CD4-positive, alpha-beta T cell treated with Interleukin-17A for 1 hour (primary cell): ENCODE data around the gene BNC2.

Experiments used
- DNase-seq: peaks from one replicate; pipeline ENCODE4 v3.0.0-alpha.2; 2020

The BNC2 gene

GRCh38 chr9:16664211-16664610 is 206.3 kb downstream of the BNC2 start:
- no peak for DNase-seq

GRCh38 chr9:16661816-16662215 is 208.7 kb downstream of the BNC2 start:
- no peak for DNase-seq

DNA sequence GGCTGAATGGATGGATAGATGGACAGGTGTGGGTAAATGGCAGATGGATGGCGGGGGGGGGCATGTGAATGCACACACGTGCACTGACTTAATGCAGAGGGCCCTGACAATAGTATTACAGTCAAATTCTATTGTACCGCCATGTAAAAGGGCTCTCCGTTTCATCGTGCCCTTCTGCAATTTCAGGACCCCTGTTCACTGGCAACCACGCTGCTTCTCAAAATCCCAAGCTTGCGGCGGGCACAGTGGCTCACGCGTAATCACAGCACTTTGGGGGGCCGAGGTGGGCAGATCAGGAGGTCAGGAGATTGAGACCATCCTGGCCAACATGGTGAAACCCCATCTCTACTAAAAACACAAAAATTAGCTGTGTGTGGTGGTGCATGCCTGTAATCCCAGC is 211.4 kb downstream of the BNC2 start:
- no peak for DNase-seq

- DNase-seq, result no peak
Measured at GRCh38 chr9:16656432-16657169, 213.9 kb downstream of the BNC2 start.

GRCh38 chr9:16654596-16655126 is 215.8 kb downstream of the BNC2 start:
- no peak for DNase-seq

GRCh38 chr9:16653491-16654399 is 216.7 kb downstream of the BNC2 start:
- DNase-seq, result no peak

GRCh38 chr9:16652582-16652981 is 217.9 kb downstream of the BNC2 start:
- DNase-seq, result no peak

DNA sequence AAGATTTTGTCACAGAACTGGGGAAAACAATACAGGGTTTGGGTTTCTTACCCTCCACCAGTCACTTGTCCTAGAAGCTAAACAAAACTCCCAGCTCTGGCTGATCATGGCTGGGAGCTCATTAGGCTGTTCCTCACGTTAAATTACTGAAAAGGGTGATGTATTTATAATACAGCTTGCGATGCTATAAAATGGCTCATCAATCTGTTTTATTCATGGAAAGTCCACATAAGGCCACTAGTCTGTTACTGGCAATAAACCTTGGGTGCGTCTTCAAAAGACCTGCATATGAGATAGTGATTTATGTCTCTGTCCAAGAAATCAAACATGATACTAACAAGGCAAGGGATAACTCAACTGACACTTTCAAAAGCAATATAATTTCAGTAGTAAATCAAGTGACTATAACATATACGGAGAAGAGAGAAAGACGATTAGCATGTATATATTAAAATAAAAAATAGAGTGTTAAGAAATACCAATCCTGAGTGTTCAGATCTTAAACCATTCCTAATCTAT is 219.0 kb downstream of the BNC2 start:
- DNase-seq, result no peak

DNA sequence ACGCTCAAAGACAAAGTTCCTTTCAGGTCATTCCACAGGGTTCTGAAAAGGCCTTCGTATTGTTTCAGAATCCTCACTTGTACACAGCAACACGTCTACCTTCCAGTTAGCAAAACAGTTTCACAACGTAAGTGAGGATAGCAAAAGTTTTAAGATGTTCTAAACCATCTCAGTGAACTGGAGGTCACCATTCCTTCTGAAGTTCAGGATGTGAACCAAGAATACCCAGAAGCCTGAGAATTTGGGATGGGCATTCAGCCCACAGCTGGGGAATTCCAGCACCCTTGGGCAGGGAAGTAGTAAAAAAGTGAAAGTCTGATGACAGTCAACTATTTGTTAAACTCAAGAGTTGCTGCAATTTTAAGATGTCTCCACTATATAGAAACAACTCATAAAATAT is 224.5 kb downstream of the BNC2 start:
- DNase-seq, result no peak

GRCh38 chr9:16642421-16643109 is 227.9 kb downstream of the BNC2 start:
- no peak for DNase-seq

DNA sequence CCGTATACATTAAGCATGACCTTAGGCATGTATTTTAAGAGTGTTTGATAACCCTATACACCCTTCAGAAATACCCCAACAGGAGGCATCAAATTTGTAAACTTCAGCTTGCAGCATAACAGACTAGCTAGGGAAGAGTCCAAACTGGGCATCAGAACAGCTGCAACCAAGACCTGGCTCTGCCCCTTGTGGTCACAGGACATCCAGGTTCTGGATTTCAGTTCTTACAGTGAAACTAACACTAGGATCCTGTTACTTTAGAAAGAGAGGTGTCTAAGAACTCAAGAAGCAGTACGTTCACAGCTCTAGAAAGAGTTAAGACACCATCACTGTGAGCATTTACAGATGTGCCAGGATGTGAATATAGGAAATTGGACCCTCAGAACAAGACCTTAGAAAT is 229.8 kb downstream of the BNC2 start:
- no peak for DNase-seq

DNA sequence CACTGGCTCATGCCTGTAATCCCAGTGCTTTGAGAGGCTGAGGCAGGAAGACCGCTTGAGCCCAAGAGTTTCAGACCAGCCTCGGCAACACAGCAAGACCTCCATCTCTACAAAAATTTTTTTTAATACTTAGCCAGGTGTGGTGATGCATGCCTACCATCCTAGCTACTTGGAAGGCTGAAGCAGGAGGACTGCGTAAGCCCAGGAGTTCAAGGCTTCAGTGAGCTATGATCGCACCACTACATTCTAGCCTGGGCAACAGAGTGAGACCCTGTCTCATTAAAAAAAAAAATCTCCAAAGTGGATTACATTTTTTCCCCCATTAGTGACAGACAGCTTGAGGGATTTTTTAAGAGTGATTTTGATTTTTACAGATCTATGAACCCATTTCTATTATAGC is 230.8 kb downstream of the BNC2 start:
- DNase-seq, result no peak

GRCh38 chr9:16637911-16638310 is 232.6 kb downstream of the BNC2 start:
- no peak for DNase-seq

- no peak for DNase-seq
Measured at GRCh38 chr9:16637218-16637617, 233.3 kb downstream of the BNC2 start.

DNA sequence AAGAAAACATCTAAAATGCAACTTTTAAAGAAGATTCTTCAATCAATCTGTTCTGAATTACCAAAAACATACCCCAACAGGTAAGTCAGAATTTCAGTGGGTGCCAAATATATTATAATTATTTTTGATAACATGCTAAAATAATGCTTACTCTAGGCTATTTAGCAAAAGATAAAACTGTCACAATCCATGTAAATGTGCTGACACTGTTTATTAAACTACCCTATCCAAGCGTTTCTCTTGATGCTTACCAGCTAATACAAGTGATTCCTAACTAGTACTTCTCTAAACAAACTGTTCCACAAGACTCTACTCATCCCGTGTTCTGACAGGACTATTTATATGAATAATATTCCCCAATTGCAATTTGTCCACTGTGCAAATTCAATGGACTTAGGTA is 236.7 kb downstream of the BNC2 start:
- no peak for DNase-seq

DNA sequence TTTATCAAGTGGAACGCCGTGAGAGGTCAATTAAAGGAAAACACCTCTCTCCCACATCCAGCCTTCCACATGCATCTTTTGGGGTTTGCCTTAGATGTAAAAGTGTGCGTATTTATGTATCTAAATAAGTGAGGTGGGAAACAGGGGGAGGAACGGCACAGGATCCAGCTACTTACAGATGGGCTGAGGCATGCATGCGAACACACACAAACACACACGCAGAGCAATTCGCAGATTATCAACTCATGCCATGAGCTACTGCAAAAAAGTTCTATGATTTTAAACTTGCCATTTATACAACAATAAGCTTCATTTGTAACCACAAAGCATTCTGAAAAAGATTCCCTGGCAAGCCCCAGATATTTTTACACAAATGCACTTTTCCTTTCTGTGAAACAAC is 242.1 kb downstream of the BNC2 start:
- no peak for DNase-seq

DNA sequence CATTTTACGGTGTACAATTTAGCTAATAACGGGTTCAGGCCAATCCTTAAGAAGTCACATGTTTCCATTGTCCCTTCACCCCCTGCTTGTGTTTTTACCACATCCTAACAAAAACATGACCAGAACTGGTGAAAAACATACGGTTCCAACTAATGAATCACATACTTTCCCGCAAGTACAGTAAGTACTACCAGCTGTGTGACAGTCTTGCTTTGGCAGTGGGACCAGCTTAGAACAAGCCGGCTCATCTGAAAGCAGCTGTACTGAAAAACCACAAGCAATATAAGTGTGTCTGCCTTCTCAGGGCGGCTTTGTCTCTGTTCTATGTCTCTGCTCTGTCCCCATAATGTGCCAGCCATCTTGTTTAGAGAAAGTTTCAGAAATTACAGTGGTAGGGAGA is 242.5 kb downstream of the BNC2 start:
- DNase-seq, result no peak

GRCh38 chr9:16627521-16627920 is 242.9 kb downstream of the BNC2 start:
- no peak for DNase-seq

DNA sequence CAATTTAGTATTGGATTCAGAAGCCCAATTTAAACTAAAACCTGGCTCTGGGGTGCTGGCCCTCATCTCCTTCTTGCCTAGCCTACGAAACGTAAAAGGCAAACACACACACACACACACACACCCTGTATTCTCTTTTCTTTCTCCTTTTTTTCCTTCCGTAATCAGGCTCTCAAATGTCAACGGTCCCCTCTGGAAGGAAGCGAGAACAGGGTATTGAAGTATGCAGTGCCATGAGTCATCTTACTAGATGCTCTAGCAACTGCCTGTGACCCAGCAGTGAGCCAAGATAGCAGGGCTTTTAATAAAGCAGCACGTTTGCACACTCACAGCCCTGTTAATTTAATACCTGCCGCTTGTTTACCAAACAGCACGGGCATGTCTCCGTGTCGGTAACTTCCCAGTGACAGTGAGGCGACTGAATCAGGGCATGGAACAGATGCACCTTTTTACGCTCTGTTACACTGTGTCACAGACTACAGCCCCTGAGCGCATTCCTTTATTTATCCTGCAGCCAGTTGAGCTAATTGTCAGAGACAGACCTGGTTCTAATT is 243.8 kb downstream of the BNC2 start:
- DNase-seq, result no peak

GRCh38 chr9:16625811-16626210 is 244.7 kb downstream of the BNC2 start:
- DNase-seq, result no peak

DNA sequence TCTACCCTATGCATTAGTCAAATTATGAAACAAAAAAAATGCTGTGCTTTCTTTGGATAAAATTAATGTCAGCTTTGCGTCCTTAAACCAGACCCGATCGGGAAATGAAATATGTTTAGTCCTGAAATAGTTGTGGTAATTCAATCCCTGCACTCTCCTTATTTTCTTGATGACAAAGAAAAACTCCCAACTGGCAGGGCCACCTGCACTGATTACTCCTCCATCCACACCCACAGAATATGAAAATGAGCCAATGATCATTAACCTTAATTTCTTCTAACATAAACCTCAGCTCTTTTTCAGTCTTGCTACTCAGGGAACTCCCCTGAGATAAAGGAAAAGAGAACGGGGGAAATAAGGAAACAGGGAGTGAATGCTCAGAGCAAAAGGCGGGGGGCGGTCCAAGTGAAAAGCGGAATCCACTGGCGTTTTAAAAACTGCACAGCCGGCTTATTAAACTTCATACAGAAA is 245.3 kb downstream of the BNC2 start:
- no peak for DNase-seq

GRCh38 chr9:16624744-16625117 is 245.7 kb downstream of the BNC2 start:
- no peak for DNase-seq
